Endodermal cell (in vitro differentiated cells): ENCODE data around the gene NCK2. TPM values are rescaled to one million over a fixed set of nuclear protein-coding genes. Genes with fewer than 3 reads are reported as not detected.
A peak's percentile ranks its signal among the peaks of the same experiment; 100 is the strongest.

Experiments
- DNase-seq: peaks from one replicate; pipeline ENCODE4 v3.0.0-alpha.2; 2017
- H3K27ac ChIP-seq: 2 replicates; pipeline ENCODE4 v1.5.1; 2013; ENCODE audit warnings: mild to moderate bottlenecking, low read depth, low read length, moderate library complexity
- H3K27me3 ChIP-seq: 2 replicates; pipeline ENCODE4 v1.6.1; 2013; ENCODE audit warnings: mild to moderate bottlenecking, low read length, moderate library complexity; ENCODE audit not compliant: insufficient read depth, control insufficient read depth, poor library complexity, severe bottlenecking
- H3K36me3 ChIP-seq: 2 replicates; pipeline ENCODE4 v1.7.0; 2013; ENCODE audit warnings: mild to moderate bottlenecking, low read length, moderate library complexity; ENCODE audit not compliant: control insufficient read depth, insufficient read depth
- H3K4me1 ChIP-seq: one replicate; pipeline ENCODE4 v1.7.0; 2013; ENCODE audit warnings: low read length; ENCODE audit not compliant: control insufficient read depth, insufficient read depth
- H3K4me3 ChIP-seq: 2 replicates; pipeline ENCODE4 v1.5.1; 2013; ENCODE audit warnings: mild to moderate bottlenecking, low read length, moderate library complexity
- H3K9ac ChIP-seq: 2 replicates; pipeline ENCODE4 v1.6.1; 2013; ENCODE audit warnings: mild to moderate bottlenecking, low read length, moderate library complexity; ENCODE audit not compliant: poor library complexity, severe bottlenecking; ENCODE audit errors: extremely low read depth
- H3K9me3 ChIP-seq: 2 replicates; pipeline ENCODE4 v1.6.1; 2013; ENCODE audit warnings: mild to moderate bottlenecking, low read length, moderate library complexity; ENCODE audit not compliant: control insufficient read depth
- H3K27ac Mint-ChIP-seq: 2 replicates; pipeline ENCODE4 v1.8.0; 2020; ENCODE audit warnings: mixed read lengths
- H3K27me3 Mint-ChIP-seq: 2 replicates; pipeline ENCODE4 v1.8.0; 2021; ENCODE audit warnings: mild to moderate bottlenecking, mixed read lengths; ENCODE audit not compliant: insufficient read depth
- H3K36me3 Mint-ChIP-seq: 2 replicates; pipeline ENCODE4 v1.8.0; 2020; ENCODE audit warnings: low read depth, mixed read lengths
- H3K4me1 Mint-ChIP-seq: 2 replicates; pipeline ENCODE4 v1.8.0; 2020; ENCODE audit warnings: mixed read lengths
- H3K4me3 Mint-ChIP-seq: 2 replicates; pipeline ENCODE4 v1.8.0; 2020; ENCODE audit warnings: mild to moderate bottlenecking, moderate library complexity, mixed read lengths
- H3K9me3 Mint-ChIP-seq: 2 replicates; pipeline ENCODE4 v1.8.0; 2020; ENCODE audit warnings: mild to moderate bottlenecking, mixed read lengths
- WGBS, 2 experiments: methylation state at CpG; one replicate each; pipeline versions ENCODE4 v1.1.5 to v1.1.7; 2013; ENCODE audit warnings: missing lambda C conversion rate in 2 of 2, mixed read lengths in 1 of 2; ENCODE audit not compliant: insufficient coverage in 1 of 2, insufficient read length in 1 of 2; 5-methylcytosine and 5-hydroxymethylcytosine counted together
- total RNA-seq, 2 donors: library from RNA; stranded (reverse); fragmentation: NEBNext Ultra II Directional in 1 of 2; extraction: Animal tissue kit (Norgen Biotek cat#: 25700) in 1 of 2; gene quantifications; 2 replicates in 1 of 2; 3 replicates in 1 of 2; pipeline ENCODE4 v1.2.1, GENCODE V29; 2021
- TF ChIP-seq, protein P1 (sequence below): fragments of 200-600 bp; sonication (generic); conservative IDR thresholded peaks from 2 replicates; pipeline ENCODE4 v1.5.0; 2021; ENCODE audit warnings: antibody characterized with exemption, mild to moderate bottlenecking

Gene NCK2
- total RNA-seq, 2 donors from 2014 or later = 58.9 to 63.8 TPM

- H3K4me1 ChIP-seq = peaks cover 6% of the 10 kb centered on the region
- H3K36me3 Mint-ChIP-seq = peaks cover 12% of the 10 kb centered on the region
- H3K9me3 ChIP-seq = no peaks in the 10 kb centered on the region
- no peak for DNase-seq
- H3K4me3 ChIP-seq = no peak overlapping the region
- no peak overlapping the region for H3K4me3 Mint-ChIP-seq
- no peaks in the 10 kb centered on the region for H3K9me3 Mint-ChIP-seq
- H3K27ac ChIP-seq = no peak overlapping the region
- 90 to 97% methylated on average over 6 to 13 of the region's 13 CpGs for WGBS, 2 experiments
- no peaks in the 10 kb centered on the region for H3K27me3 ChIP-seq
- no peak overlapping the region for H3K27ac Mint-ChIP-seq
- H3K9ac ChIP-seq = no peak overlapping the region
- peaks cover 34% of the 10 kb centered on the region for H3K4me1 Mint-ChIP-seq
- no peaks in the 10 kb centered on the region for H3K36me3 ChIP-seq
- TF ChIP-seq, protein P1, sequence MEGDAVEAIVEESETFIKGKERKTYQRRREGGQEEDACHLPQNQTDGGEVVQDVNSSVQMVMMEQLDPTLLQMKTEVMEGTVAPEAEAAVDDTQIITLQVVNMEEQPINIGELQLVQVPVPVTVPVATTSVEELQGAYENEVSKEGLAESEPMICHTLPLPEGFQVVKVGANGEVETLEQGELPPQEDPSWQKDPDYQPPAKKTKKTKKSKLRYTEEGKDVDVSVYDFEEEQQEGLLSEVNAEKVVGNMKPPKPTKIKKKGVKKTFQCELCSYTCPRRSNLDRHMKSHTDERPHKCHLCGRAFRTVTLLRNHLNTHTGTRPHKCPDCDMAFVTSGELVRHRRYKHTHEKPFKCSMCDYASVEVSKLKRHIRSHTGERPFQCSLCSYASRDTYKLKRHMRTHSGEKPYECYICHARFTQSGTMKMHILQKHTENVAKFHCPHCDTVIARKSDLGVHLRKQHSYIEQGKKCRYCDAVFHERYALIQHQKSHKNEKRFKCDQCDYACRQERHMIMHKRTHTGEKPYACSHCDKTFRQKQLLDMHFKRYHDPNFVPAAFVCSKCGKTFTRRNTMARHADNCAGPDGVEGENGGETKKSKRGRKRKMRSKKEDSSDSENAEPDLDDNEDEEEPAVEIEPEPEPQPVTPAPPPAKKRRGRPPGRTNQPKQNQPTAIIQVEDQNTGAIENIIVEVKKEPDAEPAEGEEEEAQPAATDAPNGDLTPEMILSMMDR = no peak
- H3K27me3 Mint-ChIP-seq = no peaks in the 10 kb centered on the region
Observed at GRCh38 chr2:105800953-105801635, 56.4 kb downstream of the NCK2 start.

DNA sequence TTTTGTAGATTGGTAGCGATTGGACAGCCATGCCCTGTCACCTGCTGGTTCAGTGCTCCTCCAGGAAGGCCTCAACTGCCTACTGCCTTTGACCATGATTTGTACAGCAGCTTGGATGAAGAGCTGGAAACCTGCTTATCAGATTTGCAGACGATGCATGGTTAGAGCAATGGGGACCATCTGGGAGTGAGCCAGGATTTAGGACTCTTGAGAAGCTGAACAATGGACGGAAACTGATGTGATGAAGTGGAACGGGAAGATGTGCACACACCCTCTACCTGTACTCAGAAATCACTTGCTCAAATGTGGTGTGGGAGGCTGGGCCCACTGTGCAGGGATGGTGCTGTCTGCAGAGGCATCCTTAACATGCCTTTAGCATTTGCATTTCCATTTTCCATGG, 57.2 kb downstream of the NCK2 start:
- Histone ChIP-seq H3K4me1 (peaks cover 6% of the 10 kb centered on the region), H3K27ac (no peak overlapping the region), H3K9me3 (no peaks in the 10 kb centered on the region), H3K4me3 (no peak overlapping the region), H3K9ac (no peak overlapping the region), H3K36me3 (no peaks in the 10 kb centered on the region), H3K27me3 (no peaks in the 10 kb centered on the region)
- Mint-ChIP-seq H3K4me1 (peaks cover 29% of the 10 kb centered on the region), H3K36me3 (peaks cover 12% of the 10 kb centered on the region), H3K9me3 (no peaks in the 10 kb centered on the region), H3K27me3 (no peaks in the 10 kb centered on the region), H3K4me3 (no peak overlapping the region), H3K27ac (no peak overlapping the region)
- TF ChIP-seq, protein P1 = no peak
- WGBS, 2 experiments = 93 to 99% methylated on average over 3 to 4 of the region's 4 CpGs
- no peak for DNase-seq

GRCh38 chr2:105802587-105802986, 57.9 kb downstream of the NCK2 start:
- no peak overlapping the region for H3K27ac ChIP-seq
- peak; percentile 25 for DNase-seq
- H3K9me3 Mint-ChIP-seq = no peaks in the 10 kb centered on the region
- no peaks in the 10 kb centered on the region for H3K27me3 Mint-ChIP-seq
- no peaks in the 10 kb centered on the region for H3K36me3 ChIP-seq
- no peak overlapping the region for H3K4me3 ChIP-seq
- H3K27ac Mint-ChIP-seq = no peak overlapping the region
- H3K9me3 ChIP-seq = no peaks in the 10 kb centered on the region
- TF ChIP-seq, protein P1 = no peak
- H3K4me3 Mint-ChIP-seq = no peak overlapping the region
- H3K4me1 ChIP-seq = no peaks in the 10 kb centered on the region
- no peaks in the 10 kb centered on the region for H3K27me3 ChIP-seq
- H3K36me3 Mint-ChIP-seq = peaks cover 12% of the 10 kb centered on the region
- peaks cover 24% of the 10 kb centered on the region for H3K4me1 Mint-ChIP-seq
- no peak overlapping the region for H3K9ac ChIP-seq
- WGBS, 2 experiments = 63 to 82% methylated on average over 2 to 7 of the region's 7 CpGs
